Cardiac muscle cell (in vitro differentiated cells and primary cell): ENCODE measurements around the gene KRTAP3-2. TPM values are rescaled to one million over a fixed set of nuclear protein-coding genes. Genes with fewer than 3 reads are reported as not detected.
"Not testable (repeated sequence)": the region's sequence is repeated elsewhere in the genome, so short reads cannot be mapped to it uniquely, and the experiment has no call there.

ENCODE experiments used
- DNase-seq, 2 donors: peaks; one replicate each; pipeline versions ENCODE4 v3.0.0 to v3.0.0-alpha.2; 2010 to 2017; ENCODE audit warnings: low read depth in 1 of 2, low spot score in 1 of 2
- H3K27ac ChIP-seq: fragments of 200-600 bp; sonication (generic); 2 replicates; pipeline ENCODE4 v1.5.1; 2016
- H3K27me3 ChIP-seq: fragments of 200-600 bp; sonication (generic); 2 replicates; pipeline ENCODE4 v1.6.0; 2016; ENCODE audit warnings: control low read depth
- H3K36me3 ChIP-seq: fragments of 200-600 bp; sonication (generic); 2 replicates; pipeline ENCODE4 v1.5.1; 2016; ENCODE audit warnings: control low read depth
- H3K4me1 ChIP-seq: fragments of 200-600 bp; sonication (generic); 2 replicates; pipeline ENCODE4 v1.8.1; 2017; ENCODE audit warnings: low read depth, mild to moderate bottlenecking, mixed run types
- H3K4me3 ChIP-seq: fragments of 200-600 bp; sonication (generic); 2 replicates; pipeline ENCODE4 v1.5.1; 2016; ENCODE audit warnings: mild to moderate bottlenecking
- H3K9me3 ChIP-seq: fragments of 200-600 bp; sonication (generic); 2 replicates; pipeline ENCODE4 v1.5.1; 2017; ENCODE audit warnings: low read depth, mild to moderate bottlenecking, control low read depth
- CTCF ChIP-seq: IDR thresholded peaks from 2 replicates; pipeline ENCODE4 v1.5.1; 2012; ENCODE audit warnings: low read depth, mild to moderate bottlenecking, low read length
- polyA plus RNA-seq: library from polyadenylated mRNA; unstranded; fragments of >200 nt; fragmentation: Nextera tagmentation; extraction: Ambion mirVana; gene quantifications from 2 replicates; pipeline ENCODE4 v1.2.1, GENCODE V29; 2016
- total RNA-seq: library from RNA; depleted of rRNA; stranded (reverse); fragments of >200 nt; gene quantifications from 2 replicates; pipeline ENCODE4 v1.2.3, GENCODE V29; 2016

The KRTAP3-2 gene
- total RNA-seq (not detected in 2 replicates), polyA plus RNA-seq (not detected in 2 replicates)

- H3K4me1 ChIP-seq, H3K36me3 ChIP-seq, H3K9me3 ChIP-seq, H3K27ac ChIP-seq, H3K4me3 ChIP-seq, H3K27me3 ChIP-seq, DNase-seq: not testable (repeated sequence)
Observed at GRCh38 chr17:40999563-40999962, at the start of gene KRTAP3-2. TSS of gene KRTAP3-2 (minus strand) at chr17:40999906. CDS start at chr17:40999853, 53 bp downstream.

- no peaks in the 10 kb centered on the region for H3K27me3 ChIP-seq
- H3K4me1 ChIP-seq: no peaks in the 10 kb centered on the region
- no peak for TF ChIP-seq CTCF
- H3K27ac ChIP-seq: no peak overlapping the region
- H3K36me3 ChIP-seq: no peaks in the 10 kb centered on the region
- H3K4me3 ChIP-seq: no peak overlapping the region
- H3K9me3 ChIP-seq: no peaks in the 10 kb centered on the region
- DNase-seq: no peak
Observed at GRCh38 chr17:41049110-41049509, 49.4 kb upstream of the KRTAP3-2 start.

GRCh38 chr17:41048441-41048840 lies 48.7 kb upstream of the KRTAP3-2 start:
- Histone ChIP-seq H3K27me3 (no peaks in the 10 kb centered on the region), H3K9me3 (no peaks in the 10 kb centered on the region), H3K27ac (no peak overlapping the region), H3K4me1 (no peaks in the 10 kb centered on the region), H3K36me3 (no peaks in the 10 kb centered on the region), H3K4me3 (no peak overlapping the region)
- no peak for TF ChIP-seq CTCF
- no peak for DNase-seq

- H3K27ac ChIP-seq, H3K36me3 ChIP-seq, DNase-seq, H3K27me3 ChIP-seq, H3K9me3 ChIP-seq, H3K4me3 ChIP-seq, H3K4me1 ChIP-seq: not testable (repeated sequence)
Observed at GRCh38 chr17:41046735-41047465, 47.2 kb upstream of the KRTAP3-2 start, which contains the start of gene KRTAP2-1. TSS of gene KRTAP2-1 (minus strand) at chr17:41047316. CDS start at chr17:41047267, 49 bp downstream.

- no peak overlapping the region for H3K4me3 ChIP-seq
- no peaks in the 10 kb centered on the region for H3K9me3 ChIP-seq
- H3K27ac ChIP-seq: no peak overlapping the region
- no peak for TF ChIP-seq CTCF
- H3K4me1 ChIP-seq: no peaks in the 10 kb centered on the region
- H3K27me3 ChIP-seq: no peaks in the 10 kb centered on the region
- no peak for DNase-seq
- no peaks in the 10 kb centered on the region for H3K36me3 ChIP-seq
Observed at GRCh38 chr17:41042953-41043352, 43.2 kb upstream of the KRTAP3-2 start.

GRCh38 chr17:41040783-41041571 lies 41.3 kb upstream of the KRTAP3-2 start, which contains the start of gene KRTAP1-1:
TSS of gene KRTAP1-1 (minus strand) at chr17:41041450. CDS start at chr17:41041397, 53 bp downstream.
- not testable (repeated sequence) for H3K4me3 ChIP-seq, DNase-seq, H3K27ac ChIP-seq, H3K9me3 ChIP-seq, H3K36me3 ChIP-seq, H3K27me3 ChIP-seq, H3K4me1 ChIP-seq

- no peak overlapping the region for H3K27ac ChIP-seq
- no peaks in the 10 kb centered on the region for H3K9me3 ChIP-seq
- H3K4me1 ChIP-seq: no peaks in the 10 kb centered on the region
- no peak overlapping the region for H3K4me3 ChIP-seq
- DNase-seq: no peak
- H3K36me3 ChIP-seq: no peaks in the 10 kb centered on the region
- no peak for TF ChIP-seq CTCF
- no peaks in the 10 kb centered on the region for H3K27me3 ChIP-seq
Observed at GRCh38 chr17:41037853-41038350, 38.2 kb upstream of the KRTAP3-2 start.

- H3K4me1 ChIP-seq, H3K27ac ChIP-seq, DNase-seq, H3K27me3 ChIP-seq, H3K4me3 ChIP-seq, H3K9me3 ChIP-seq, H3K36me3 ChIP-seq: not testable (repeated sequence)
Observed at GRCh38 chr17:41034346-41034935, 34.7 kb upstream of the KRTAP3-2 start, which contains the start of gene KRTAP1-3. TSS of gene KRTAP1-3 (minus strand) at chr17:41034874. CDS start at chr17:41034821, 53 bp downstream.
